Heart left ventricle (tissue), 13 donors: ENCODE measurements around the gene IDUA.

Source experiments
- POLR2A ChIP-seq, 2 donors: fragments of 450-650 bp; IDR thresholded peaks; one replicate each; pipeline ENCODE4 v1.6.1; 2017; ENCODE audit warnings: antibody characterized with exemption in 2 of 2, mild to moderate bottlenecking in 2 of 2, moderate library complexity in 2 of 2
- TF ChIP-seq, protein P1 (sequence below), 12 donors: fragments of 200-600 bp; sonication (generic) in 4 of 12; IDR thresholded peaks; one replicate each; pipeline versions ENCODE4 v1.5.0 to v1.8.0; 2018 to 2022; ENCODE audit warnings: antibody characterized with exemption in 12 of 12, mild to moderate bottlenecking in 5 of 12
- donor health status: ischemic (EF 13 %, LVEDD 7.1; RV severe dilation, severe dysfunction).
- donor health status: DM: no; HTN: yes; CAD: no.
- donor health status: DM: no; HTN: no; CAD: no.
- donor health status: ischemic (EF 25% LVEDD 6.9; RV normal size, moderate dysfunction).
- donor health status: ischemic (EF 25% LVEDD 5.7; RV mildly dilated, moderate dysfunction).
- donor health status: ischemic (EF 35%, LVEDD 5.7; RV mildly dilated, moderate dysfunction).
- donor health status: nonischemic (EF 11% LVEDD 7.7; RV severe dilation, severe dysfunction).
- donor health status: DM: yes; HTN: yes; CAD: no.
- donor health status: PGD.
- donor health status: ischemic (EF 29% LVEDD 5.4; RV normal size, mild dysfunction).
- donor health status: nonischemic (EF 23%, LVEDD 6.1; RV moderate dilation, normal function).

DNA sequence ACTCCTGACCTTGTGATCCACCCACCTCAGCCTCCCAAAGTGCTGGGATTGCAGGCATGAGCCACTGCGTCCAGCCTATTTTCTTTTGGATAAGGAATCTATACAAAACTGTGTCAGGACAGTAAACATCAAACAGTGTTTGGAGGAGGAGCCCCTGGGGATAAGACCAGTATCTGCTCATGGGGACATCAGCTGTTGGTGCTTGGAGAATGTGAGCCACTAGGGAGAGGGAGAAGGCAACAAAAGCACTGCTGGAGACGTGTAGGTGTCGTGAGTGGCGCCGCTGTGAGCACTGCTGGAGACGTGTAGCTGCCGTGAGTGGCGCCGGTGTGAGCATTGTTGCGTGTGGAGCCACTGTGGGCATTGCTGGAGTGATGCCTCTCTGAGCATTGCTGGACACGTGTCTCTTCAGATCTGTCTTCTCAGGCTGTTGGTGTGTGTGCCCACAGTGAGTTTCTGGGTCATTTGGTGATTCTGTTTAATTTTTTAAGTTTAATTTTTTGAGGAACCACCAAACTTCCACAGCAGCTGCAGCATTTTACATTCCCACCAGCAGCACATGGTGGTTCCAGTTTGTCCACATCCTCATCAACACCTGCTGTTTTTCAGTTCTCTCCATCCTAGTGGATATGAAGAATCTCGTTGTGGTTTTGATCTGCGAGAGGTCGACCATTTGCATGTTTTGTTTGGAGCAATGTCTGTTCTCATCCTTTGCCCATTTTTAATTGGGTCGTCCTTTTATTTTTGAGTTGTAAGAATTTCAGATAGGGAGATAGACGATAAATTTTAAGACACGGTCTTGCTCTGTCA lies 32.4 kb upstream of the IDUA start:
- TF ChIP-seq POLR2A (IDR thresholded peaks at IDR 0.05), result no peak
- TF ChIP-seq, protein P1, sequence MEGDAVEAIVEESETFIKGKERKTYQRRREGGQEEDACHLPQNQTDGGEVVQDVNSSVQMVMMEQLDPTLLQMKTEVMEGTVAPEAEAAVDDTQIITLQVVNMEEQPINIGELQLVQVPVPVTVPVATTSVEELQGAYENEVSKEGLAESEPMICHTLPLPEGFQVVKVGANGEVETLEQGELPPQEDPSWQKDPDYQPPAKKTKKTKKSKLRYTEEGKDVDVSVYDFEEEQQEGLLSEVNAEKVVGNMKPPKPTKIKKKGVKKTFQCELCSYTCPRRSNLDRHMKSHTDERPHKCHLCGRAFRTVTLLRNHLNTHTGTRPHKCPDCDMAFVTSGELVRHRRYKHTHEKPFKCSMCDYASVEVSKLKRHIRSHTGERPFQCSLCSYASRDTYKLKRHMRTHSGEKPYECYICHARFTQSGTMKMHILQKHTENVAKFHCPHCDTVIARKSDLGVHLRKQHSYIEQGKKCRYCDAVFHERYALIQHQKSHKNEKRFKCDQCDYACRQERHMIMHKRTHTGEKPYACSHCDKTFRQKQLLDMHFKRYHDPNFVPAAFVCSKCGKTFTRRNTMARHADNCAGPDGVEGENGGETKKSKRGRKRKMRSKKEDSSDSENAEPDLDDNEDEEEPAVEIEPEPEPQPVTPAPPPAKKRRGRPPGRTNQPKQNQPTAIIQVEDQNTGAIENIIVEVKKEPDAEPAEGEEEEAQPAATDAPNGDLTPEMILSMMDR (IDR thresholded peaks at IDR 0.05), result no peak
